Suppressor macrophage (primary cell): ENCODE data around the gene STRADB.
"Not testable (repeated sequence)": the region's sequence is repeated elsewhere in the genome, so short reads cannot be mapped to it uniquely, and the experiment has no call there.

Experiments used
- DNase-seq, 4 experiments: peaks; one replicate each; pipeline ENCODE4 v3.0.0-alpha.2; 2020 to 2022
- total RNA-seq, 17 experiments: gene quantifications; one replicate each; lab custom pipeline; 2026; ENCODE audit warnings: mixed read lengths in 6 of 17, inconsistent platforms in 3 of 17; lab: John Stamatoyannopoulos, UW

STRADB gene
- total RNA-seq, result 15.5 to 41.7 (median 27.1) reads per million in 17 experiments

- DNase-seq, result peak; percentile 96 to 98 (median 98)
These were observed at the start of gene STRADB, which contains the start of gene TRAK2 for GRCh38 chr2:201451292-201452057. STRADB (plus strand) TSS chr2:201451740; CDS start chr2:201454841, 3,101 bp downstream. TRAK2 (minus strand) TSS chr2:201451458; CDS start chr2:201420507, 30,951 bp downstream.

GRCh38 chr2:201401815-201402214 lies 49.7 kb upstream of the STRADB start:
- DNase-seq, result no peak

GRCh38 chr2:201402651-201403562 lies 48.6 kb upstream of the STRADB start:
- DNase-seq, result no peak

GRCh38 chr2:201403880-201404279 lies 47.7 kb upstream of the STRADB start:
- no peak for DNase-seq

- no peak for DNase-seq
These were observed 46.8 kb upstream of the STRADB start for GRCh38 chr2:201404699-201405280.

- DNase-seq, result peak in 2 of 4 experiments; percentile 32 to 40
These were observed 45.4 kb upstream of the STRADB start for GRCh38 chr2:201406077-201406662.

- DNase-seq, result no peak
These were observed 44.3 kb upstream of the STRADB start for GRCh38 chr2:201407265-201407664.

- no peak for DNase-seq
These were observed 42.6 kb upstream of the STRADB start for GRCh38 chr2:201408931-201409330.

GRCh38 chr2:201411421-201411820 lies 40.1 kb upstream of the STRADB start:
- no peak for DNase-seq

GRCh38 chr2:201413143-201413542 lies 38.4 kb upstream of the STRADB start:
- no peak for DNase-seq

- DNase-seq, result no peak
These were observed 38.0 kb upstream of the STRADB start for GRCh38 chr2:201413552-201413951.

- DNase-seq, result no peak
These were observed 37.2 kb upstream of the STRADB start for GRCh38 chr2:201414099-201415023.

GRCh38 chr2:201415149-201415548 lies 36.4 kb upstream of the STRADB start:
- DNase-seq, result no peak

GRCh38 chr2:201419057-201419635 lies 32.4 kb upstream of the STRADB start:
- no peak for DNase-seq

GRCh38 chr2:201419986-201420385 lies 31.6 kb upstream of the STRADB start:
- DNase-seq, result no peak

- peak in 3 of 4 experiments; percentile 18 to 61 (median 50) for DNase-seq
These were observed 31.0 kb upstream of the STRADB start for GRCh38 chr2:201420442-201421113.

GRCh38 chr2:201425952-201426351 lies 25.6 kb upstream of the STRADB start:
- no peak for DNase-seq

GRCh38 chr2:201428366-201428765 lies 23.2 kb upstream of the STRADB start:
- DNase-seq, result not testable (repeated sequence)

- not testable (repeated sequence) for DNase-seq
These were observed 21.7 kb upstream of the STRADB start for GRCh38 chr2:201429835-201430234.

GRCh38 chr2:201430322-201430721 lies 21.2 kb upstream of the STRADB start:
- DNase-seq, result not testable (repeated sequence)
